ENCODE results near the gene TRIM71.
"Not testable (repeated sequence)": the region's sequence is repeated elsewhere in the genome, so short reads cannot be mapped to it uniquely, and the experiment has no call there.

Gene TRIM71

DNA sequence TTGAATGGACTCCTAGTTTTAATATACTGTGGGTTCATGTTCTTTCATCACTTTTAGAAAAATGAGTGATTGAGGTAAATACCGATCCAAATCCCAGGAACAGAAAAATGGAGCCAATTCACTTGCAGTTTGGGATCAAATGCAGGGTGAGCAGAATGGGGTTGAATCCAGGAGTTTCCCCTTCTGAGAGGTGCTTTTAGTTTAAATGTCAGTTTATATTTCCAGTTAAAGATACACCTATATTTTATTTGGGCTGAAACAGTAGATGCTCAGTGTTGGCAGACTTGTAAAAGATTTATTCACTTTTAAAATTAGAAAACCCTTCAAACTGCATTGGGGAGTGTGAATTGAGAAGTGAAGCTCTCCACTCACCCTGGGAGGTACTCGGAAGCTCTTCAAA is 2.6 kb downstream of the TRIM71 start:
- no peak for DNase-seq

DNA sequence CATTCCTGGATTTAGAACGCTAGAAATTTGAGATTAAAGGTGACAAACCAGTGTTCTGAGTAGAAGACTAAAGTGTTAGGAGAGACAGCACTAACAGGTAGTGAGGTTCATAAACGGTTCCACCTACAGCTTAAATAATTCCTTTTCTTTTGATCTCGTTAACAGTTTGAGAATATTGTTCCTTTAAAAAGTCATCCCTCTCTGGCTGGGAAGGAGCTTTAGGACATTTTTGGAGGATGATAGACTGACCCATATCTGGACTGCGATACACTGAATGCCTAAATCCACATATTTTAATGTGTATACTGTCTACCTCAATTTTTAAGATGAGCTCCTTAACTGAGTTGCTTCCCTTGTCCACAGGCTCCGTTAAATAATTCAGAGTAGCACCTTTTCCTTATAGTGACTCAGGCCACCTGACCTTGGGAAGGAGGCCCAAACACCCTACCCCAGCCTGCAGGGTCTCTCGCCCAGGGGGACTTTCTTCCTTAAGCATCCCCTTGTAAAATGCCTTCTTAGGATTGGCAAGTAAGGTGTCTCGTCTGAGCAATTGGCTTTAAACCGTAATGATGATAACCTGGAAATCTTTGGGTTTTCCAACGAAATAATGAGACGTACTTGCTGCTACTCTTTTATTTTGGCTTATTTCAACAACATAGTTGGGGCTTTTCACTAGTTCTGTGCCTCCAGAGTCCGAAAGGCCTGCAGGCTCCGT is 3.3 kb downstream of the TRIM71 start:
- DNase-seq: no peak

DNA sequence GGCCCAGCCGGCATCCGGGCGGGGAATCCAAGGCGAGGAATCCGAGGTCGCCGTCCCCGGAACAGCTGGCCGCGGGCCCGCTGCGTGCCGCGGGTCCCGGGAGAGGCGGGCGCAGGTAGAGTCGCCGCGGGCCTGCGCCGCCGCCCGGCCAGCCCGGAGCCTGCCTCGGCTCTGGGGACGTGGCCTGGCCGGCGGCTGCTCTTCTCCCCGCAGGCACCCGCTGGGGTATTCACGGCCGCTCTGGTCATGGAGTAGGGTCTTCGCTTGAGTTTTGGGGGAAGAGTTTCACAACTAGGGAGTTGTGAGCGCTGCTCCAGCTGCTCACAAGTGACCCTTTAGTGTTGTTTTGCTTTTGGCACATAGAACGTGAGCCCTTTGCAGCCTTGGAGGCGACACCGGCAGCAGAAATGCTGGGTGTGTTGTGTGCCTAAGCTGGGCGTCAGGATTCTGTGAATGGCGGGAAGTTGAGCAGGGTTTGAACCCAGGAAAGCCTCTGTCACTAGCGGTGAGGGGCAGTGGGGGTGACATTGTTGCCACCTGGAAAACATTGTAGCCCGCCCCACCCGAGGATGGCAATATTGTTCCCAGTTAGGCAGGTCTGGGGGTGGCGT is 4.0 kb downstream of the TRIM71 start:
- DNase-seq: no peak

DNA sequence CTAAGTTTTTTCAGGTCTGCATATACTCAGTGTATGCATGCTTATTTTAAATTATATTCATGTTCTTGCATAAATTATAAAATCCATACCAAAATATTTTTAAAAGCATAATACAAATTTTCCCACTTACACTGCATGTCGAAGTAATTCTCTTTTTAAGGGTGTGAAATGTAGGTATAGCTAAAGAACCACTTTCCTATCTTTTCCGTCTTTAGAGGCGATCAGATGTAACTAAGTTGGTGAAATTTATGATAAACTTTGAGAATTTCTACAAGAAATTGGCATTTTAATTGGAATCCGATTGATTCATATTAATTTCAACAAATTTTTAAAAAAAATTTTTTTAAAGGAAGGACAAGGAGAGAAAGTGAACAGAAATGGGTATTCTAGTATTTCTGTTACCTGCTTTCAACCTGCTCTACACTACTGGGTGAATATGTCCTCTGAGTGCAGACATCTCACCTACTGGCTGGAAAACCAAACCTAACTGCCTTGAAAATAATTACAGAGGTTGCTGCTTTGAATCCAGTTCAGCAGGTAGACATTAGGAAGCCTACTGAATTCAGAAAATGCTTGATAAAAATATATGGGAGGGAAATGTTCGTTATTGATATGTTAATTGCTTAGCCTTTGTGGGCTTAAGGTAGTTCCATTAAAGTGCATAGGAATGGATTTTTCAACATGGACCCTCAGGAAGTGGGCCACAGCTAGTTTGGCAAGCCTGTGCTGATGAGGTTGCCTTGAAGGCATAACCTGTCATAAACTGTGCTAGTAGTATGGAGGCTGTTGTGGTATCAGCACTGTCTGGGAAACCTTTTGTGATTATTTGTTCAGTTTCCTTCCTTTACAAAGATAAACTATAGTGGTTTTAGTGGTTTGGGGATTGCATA is 5.1 kb downstream of the TRIM71 start:
- no peak for DNase-seq

DNA sequence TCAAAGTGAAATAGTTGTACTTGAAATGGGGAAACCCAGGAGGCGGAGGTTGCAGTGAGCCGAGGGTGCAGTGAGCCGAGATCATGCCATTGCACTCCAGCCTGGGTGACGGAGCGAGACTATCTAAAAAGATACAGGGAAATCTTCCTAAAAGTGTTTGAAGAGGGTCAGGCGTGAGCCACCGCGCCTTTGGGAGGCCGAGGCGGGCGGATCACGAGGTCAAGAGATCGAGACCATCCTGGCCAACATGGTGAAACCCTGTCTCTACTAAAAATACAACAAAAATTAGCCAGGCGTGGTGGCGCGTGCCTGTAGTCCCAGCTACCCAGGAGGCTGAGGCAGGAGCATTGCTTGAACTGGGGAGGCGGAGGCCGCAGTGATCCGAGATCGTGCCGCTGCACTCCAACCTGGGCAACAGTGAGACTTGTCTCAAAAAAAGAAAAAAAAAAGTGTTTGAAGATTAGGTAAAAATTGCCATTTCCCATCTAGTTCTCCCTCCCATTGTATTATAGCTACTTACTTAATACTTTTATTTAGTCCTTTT is 5.9 kb downstream of the TRIM71 start:
- DNase-seq: not testable (repeated sequence)

DNA sequence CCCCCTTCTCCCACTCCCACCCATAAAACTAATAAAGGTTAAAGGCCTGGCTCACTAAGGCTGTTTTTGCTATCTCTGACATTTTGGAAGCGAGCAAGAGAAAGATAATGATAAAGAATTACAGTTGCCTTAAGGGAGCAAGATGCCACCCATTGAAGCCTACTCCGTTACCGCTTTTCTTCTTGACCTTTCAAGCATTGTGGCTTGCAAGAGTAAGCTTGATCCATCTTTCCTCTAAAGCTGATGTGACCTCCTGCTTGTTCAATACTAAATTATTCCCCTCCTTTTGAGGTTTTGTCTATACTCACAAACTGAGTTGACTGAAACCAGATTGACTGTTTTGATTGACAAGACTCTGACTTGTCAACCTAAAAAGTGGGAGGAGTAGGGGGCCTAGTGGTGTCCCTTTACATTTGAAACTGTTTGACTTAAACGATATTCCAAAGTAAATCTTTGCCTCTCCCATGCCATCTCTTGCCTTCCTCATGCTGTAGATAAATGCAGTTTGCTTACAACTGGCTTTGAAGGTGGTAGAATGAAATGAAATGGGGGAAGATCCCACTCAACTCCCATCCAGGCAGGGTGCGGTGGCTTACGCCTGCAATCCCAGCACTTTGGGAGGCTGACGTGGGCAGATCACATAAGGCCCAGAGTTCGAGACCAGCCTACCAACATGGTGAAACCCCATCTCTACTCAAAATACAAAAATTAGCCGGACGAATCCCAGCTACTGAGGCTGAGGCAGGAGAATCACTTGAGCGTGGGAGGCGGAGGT is 8.0 kb downstream of the TRIM71 start:
- no peak for DNase-seq

DNA sequence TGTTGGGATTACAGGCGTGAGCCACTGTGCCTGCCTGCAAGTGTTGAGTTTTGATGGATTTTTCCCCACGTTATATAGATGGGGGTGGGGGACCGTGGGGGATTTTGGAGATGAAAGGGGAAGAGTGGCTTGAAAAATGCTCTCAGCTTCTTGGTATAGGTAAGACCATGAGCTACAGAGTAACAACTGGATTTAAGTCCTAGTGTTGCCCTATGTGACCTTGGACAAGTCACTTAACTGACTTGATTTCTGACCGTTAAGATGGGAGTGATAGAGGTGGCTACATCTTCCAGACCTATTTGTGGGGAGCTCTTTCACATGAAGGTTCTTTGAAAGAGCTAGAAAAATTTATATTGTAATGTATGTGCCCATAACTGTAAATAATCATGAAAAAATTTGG is 13.3 kb downstream of the TRIM71 start:
- no peak for DNase-seq

DNA sequence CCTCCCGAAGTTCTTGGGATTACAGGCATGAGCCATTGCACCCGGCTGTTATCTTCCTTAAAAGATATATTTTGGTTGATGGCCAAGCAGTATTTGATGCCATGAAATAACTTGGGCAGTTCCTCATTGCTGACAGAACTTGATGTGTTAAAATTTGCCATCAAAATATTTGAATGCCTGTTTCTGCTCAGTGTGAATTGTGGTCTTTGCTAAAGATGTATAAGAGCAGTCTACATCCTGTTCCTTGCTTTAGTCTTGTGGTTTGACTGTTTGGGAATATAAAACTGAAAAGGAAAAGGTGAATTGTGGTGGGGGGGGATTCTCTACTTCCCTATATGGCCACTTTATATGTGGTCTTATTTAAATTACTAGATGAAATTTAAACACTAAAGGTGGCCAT is 14.0 kb downstream of the TRIM71 start:
- DNase-seq: no peak

DNA sequence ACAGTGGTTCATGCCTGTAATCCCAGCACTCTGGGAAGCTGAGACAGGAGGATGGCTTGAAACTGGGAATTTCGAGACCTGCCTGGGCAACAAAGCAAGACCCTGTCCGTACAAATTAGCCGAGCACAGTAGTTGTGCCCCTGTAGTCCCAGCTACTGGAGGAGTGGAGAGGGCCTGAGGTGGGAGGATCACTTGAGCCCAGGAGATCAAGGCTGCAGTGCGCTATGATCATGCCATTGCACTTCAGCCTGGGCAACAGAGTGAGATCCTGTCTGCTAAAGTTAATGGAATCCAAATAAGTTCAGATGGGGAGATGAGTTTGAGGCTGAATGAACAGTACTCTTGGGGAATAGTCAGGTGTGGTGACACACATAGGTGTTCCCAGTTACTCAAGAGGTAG is 14.4 kb downstream of the TRIM71 start:
- DNase-seq: no peak

DNA sequence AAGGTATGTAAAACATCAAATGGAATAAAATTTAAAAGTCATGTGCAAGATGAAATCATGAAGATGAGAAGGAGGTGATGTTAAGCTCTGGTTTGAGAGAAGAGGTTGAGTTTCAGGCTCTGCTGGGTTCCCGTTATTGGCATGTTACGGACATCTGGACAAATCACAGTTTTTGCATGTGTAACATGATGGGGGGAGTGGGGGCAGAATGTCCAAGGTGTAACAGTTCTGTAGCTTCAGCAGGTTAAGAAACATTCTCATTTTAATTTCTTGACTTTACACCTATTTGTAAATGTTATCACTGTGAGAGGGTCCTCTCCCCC is 17.2 kb downstream of the TRIM71 start:
- DNase-seq: no peak

DNA sequence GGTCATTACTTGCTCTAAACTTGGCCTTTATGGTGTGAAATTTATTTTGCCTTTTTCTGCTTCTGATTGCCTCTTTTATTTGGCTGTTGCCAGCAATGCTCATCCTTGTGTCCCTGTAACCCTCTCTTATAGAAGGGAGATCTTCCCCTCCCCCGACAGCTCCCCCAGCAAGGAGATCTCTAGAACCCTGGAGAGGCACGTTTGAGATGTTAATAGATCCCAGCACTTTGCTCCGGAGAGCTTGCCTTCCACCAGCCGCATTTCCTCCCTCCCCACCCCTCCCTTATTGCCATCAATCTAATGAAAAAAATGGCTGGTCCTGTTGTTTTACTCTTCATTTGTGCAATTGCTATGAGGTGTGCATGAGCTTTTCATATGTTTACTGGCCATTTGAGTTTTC is 18.2 kb downstream of the TRIM71 start:
- no peak for DNase-seq

DNA sequence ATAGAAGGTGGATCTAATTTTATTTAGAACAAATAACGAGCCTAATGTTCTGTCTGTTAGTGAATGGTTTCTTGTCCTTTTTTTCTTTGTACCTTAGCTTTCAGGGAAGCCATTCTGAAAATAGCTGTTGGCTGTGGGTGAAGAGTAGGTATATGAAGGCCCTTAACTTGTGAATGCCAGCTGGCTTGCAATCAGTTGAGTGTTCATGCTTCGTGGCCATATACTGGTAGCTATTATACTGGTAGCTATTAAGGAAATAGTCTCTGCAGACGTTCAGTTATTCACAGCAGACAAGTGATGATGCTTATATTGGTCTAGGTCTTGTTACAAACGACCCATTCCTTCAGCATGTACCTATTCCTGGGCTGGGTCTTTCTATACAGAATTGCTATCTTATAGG is 18.8 kb downstream of the TRIM71 start:
- DNase-seq: no peak

DNA sequence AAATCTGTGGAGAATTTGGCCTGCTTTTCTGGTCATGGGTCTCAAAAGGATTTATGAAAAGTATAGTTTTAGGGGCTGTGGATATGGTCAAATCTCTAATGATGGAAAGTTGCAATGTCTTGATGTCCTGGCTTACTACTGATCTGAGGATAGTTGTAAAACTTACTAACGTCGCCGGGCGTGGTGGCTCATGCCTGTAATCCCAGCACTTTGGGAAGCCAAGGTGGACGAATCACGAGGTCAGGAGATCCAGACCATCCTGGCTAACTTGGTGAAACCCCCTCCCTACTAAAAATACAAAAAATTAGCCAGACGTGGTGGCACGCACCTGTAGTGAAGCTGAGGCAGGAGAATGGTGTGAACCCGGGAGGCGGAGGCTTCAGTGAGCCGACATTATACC is 19.6 kb downstream of the TRIM71 start:
- DNase-seq: no peak

DNA sequence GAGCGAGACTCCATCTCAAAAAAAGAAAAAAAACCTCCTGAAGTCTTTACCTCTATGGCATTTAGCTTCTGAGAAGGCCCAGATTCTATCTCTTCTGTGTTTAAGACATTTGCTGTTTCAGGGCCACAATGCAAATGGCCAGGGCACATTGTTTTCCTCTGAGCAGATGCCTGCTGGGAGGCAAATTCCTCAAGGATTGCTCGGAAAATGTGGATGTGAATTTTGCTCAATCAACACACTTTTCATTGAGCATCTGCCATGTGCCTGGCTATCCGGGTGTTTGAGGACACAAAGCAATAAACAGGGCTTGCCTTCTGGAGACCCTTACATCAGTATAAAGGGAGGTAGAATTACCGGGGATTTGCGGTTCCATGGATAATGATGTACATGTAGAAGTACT is 20.0 kb downstream of the TRIM71 start:
- DNase-seq: no peak

DNA sequence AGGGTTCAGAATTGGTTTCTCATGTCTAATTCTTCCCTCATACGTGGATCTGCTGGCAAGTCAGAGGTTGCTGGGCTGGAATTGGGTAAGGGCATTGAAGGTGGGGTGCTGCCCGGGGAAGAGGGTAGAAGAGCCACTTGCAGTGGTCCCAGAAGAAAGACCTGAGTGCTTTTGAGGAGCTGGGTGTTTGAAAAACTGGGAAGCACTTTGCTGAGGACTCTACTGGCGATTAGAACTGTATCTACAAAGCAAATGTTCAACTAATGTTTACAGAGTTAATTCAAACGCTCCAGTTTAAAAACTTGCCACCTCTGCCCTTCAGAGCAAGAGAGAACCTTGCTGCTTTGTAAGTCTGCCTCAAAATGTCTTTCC is 21.9 kb downstream of the TRIM71 start:
- DNase-seq: no peak

DNA sequence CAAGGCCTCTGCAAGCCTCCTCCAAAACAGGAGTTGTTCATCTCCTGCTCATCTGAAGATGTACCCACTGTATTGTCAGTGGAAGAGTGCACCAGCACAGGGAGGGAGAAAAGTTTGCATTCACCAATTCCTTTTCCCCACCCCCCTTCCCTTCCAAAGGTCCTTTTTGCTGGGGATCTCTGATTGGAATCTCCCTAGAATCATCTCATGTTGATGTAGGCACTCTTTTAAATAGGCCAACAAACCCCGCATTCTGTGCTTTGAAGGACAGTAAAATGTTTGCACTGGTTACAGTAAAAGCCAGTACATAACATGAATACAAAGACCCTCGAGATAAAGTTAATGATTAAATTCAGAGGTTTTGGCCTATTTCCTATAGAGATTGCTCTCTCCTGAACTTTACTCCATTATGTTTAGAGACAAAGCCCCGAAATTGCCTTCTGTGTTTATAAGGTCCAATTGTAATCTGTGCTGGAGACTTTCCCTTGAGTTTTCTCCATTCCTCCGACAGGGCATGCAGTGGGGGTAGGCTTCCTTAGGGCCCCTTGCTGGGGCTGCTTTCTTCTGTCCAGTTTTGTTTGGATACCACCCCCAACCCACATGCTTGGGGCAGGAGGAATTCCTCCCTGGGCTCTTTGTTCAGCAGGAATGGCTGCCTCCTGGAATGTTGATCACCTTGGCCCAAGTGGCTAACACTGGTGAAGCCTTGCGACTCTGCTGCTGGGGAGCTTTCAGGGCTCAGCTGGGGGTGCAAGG is 22.5 kb downstream of the TRIM71 start:
- DNase-seq: no peak

DNA sequence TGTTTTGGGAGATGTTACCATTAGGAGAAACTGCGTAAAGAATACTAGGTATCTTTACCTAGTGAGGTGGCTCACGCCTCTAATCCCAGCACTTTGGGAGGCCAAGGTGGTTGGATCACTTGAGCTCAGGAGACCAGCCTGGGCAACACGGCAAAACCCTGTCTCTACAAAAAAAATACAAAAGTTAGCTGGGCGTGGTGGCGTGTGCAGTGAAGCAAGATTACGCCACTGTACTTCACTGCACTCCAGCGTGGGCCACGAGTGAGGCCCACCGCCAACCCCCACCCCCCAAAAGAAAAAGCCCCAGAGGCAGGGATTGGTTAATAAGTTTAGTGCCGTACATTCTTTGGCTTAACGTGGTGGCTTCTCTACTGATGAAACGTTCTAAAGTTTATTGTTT is 23.5 kb downstream of the TRIM71 start:
- DNase-seq: no peak

DNA sequence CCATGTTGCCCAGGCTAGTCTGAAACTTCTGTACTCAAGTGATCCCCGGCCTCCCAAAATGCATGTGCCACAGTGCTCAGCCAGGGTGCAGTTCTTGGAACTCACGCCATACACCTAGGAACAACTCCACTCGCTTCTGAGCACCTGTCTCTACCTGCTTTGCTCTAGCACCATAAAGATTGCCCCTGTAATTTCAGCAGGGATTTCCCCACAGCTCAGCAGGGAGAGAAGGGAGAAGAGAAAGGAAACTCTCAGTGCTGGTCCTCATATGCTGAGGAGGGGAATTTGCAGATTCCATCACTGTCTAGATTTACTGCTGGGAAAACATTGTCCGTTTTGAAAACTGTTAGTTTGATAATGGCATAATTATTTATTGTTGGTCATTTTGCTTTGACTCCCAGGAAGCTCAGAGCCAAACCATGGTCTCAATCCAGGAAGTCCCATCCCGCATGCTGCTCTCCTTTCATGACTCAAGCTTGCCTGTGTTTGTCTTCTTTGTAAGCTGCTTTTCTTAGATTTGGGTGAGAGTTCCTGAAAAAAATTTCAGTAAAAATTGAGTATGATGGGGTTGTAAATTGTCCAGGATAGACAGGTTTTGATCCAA is 24.2 kb downstream of the TRIM71 start:
- DNase-seq: no peak

DNA sequence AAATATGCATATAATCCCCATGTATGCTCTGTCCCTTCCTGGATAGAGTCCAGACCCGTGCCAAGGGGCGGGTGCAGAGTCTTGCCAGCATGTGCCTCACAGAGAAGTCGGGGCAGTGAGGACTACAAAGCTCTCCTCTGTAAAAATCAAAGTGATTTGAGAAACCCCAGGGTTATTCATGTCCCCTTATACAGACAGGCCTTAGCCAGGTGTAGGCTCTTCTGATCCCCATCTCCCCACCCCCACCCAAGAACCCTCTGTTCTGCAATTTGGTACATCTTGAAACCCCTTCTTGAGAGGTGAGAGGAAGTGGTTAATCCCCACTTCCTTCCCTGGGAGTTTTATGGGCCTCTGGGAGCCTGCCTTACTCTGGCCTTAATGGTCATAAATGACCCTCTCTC is 24.7 kb downstream of the TRIM71 start:
- no peak for DNase-seq

DNA sequence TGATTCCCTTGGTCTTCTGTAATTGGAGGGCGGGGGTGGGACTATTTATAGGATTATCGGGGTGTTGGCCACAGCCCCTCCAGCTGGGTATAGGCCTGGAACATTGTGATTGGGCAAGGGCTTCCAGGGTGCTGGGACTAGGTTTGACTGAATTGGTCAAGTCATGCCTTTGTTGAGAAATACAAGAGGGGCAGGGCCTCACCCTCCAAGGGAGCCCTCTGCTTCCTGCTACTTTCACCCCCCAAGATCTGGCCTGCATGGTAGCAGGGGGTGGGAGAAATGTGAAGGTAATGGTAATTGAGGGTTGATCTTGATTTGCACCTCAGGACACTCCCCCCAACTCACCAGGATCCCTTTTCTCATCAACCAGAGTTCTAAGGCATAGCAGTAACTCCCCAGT is 25.2 kb downstream of the TRIM71 start:
- no peak for DNase-seq

DNA sequence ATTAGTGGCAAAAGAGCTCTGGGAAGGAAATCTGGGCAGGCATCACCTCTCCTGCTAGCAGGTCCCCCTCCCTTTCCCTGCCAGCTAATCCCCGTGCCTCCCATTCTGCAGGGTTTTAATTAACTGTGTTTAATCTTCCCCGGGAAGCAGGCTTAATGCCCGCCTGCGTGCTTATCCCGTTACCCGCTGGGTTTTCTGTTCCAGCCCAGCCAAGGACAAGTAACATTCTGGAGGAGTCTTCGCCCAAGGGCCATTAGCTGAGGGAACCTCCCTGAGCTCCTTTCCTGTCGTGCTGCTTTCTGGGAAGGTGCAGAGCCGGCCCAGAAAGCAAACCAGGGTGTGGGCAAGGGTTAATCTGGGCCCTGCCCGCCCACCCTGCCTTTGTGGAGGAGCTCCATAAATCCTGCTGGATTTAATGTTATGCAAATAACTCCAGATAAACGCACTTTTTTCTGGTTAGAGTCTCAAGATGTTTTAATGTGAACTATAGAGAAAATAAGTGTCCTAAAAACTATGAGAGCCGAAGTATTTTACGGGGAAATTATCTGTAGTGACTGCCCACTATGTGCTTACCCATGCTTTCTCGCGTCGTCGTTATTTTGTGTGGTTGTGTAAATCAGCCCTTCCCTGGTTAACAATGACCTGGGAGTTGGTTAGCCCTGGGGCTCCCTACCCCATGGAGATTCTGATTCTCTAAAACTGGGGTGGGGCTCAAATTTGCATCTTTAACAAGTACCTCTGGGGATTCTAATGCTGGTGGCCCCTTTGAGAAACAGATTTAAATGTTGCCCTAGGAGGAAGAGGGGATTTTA is 25.9 kb downstream of the TRIM71 start:
- no peak for DNase-seq
